Activated T-cell treated with anti-CD3 and anti-CD28 coated beads for 4 hours (primary cell): ENCODE measurements around the gene FURIN.
"Not testable (repeated sequence)": the region's sequence is repeated elsewhere in the genome, so short reads cannot be mapped to it uniquely, and the experiment has no call there.

Experiments used
- DNase-seq: peaks from one replicate; pipeline ENCODE4 v3.0.0-alpha.2; 2020

The FURIN gene

DNA sequence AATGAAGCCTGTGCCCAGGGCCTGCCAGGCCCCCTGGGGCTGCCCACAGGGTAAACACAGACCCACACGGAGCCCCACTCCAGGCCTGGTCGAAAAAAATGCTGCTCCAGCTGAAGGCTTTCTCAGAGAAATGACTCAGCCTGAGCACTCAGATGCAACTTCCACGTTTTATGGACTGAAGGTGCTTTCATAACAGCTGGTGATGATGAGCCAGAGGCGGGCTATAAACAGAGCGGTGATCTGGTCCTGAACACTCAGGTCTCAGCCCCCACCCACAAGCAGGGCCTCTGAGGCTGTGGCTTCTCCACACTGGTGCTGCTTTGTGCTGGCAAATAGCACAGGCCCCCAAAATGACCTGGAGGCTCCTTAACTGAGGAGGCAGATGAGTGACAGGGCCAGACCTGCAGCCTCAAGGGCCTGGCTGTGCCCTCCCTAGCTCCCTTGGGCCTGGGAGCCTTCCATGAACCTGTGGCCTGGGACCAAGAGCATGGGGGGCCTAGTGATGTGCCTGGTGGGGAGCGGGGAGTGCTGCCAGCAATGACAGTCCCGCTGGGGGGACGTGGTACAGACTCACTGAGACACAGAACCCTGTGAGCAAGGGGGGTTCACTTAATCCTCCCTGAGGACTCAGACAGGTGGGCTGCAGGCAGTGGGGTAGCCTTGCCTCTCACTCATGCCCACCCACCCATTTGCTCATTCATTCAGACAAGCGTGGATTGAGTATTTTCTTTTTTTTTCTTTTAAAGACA lies 23.0 kb upstream of the FURIN start:
- DNase-seq: no peak

DNA sequence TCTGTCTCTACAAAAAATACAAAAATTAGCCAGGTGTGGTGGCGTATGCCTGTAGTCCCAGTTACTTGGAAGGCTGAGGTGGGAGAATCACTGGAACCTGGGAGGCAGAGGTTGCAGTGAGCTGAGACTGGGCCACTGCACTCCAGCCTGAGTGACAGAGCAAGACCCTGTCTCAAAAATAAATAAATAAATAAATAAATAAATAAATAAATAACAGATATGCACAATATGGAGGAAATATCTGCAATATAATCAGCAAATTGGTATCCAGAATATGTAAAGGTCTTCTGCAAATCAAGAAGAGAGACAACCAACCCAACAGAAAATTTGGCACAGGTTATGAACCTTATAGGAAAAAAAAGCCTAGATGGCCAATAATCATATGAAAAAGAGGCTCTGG lies 19.0 kb upstream of the FURIN start:
- DNase-seq: not testable (repeated sequence)

DNA sequence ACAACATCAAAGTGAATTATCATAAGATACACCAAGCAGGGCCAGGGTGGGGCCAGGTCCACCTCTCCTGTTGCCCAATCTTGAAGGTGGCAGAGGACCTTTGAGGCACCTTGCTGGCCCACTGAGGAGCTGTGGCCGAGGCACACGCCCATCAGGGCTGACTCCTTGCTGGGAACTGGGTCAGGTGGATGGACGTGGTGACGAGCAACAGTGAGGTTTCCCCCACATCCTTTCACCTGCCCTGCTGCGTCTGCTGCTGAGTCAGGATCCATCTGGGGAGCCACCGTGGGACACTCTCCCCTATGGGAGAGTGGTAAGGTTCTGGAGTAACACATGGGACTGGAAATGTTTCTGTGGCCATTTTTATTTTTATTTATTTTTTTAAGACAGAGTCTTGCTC lies 17.3 kb upstream of the FURIN start:
- no peak for DNase-seq

DNA sequence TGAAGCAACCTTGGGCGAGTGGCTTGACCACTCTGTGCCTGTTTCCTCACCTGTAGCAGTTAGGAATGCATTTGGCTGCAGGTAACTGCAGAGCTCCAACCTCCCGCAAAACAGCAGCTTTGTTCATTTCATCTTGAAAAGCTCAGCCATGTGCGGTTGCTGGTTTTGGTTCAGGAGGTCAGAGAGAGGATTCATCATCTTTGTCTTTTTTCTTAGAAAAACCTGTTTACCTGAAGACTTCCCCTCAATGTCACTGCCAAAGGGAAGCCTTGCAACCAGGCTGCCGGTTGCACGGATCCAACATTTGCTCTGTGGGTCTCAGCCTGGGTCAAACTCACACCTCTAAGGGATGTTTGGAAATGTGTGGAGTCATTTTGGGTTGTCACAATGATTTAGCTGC lies 16.4 kb upstream of the FURIN start:
- DNase-seq: no peak

DNA sequence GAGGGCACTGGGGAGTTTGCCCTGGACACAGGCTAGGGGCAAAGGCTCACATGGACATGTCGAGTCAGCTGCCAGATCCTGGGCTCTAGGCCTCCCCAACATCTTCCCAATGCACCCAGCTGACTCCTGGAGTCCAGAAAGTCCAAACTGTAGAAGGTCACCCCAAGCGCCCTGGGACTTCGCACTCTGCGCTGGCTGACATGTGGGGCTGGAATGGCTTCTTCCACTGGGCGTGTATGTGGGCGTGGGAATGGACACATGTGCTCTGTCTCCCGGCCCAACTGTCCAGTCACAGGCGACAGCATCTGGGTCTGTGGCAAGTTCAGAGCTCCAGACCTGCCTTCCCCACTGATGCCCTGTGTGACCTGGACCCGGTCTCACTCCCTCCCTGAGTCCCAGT lies 13.2 kb upstream of the FURIN start:
- DNase-seq: no peak

DNA sequence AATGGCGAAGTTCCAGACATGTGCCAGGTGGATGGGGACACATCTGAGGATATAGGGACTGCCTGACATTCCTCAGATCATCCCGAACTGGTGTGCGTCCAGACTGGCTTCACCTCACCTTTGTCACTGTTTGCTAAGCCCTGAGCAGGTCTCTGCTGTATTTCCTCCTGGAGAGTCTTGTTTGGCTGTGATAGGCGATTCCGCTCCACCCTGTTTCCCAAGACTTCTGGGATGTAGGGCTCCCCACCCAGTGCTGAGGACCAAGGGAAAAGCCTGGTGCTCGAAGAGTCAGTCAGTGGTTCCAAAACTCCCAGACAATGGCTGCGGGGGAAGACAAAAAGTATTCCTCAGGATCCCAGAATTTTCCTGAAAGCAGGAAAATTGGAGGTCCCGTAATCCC lies 11.1 kb upstream of the FURIN start:
- DNase-seq: no peak

DNA sequence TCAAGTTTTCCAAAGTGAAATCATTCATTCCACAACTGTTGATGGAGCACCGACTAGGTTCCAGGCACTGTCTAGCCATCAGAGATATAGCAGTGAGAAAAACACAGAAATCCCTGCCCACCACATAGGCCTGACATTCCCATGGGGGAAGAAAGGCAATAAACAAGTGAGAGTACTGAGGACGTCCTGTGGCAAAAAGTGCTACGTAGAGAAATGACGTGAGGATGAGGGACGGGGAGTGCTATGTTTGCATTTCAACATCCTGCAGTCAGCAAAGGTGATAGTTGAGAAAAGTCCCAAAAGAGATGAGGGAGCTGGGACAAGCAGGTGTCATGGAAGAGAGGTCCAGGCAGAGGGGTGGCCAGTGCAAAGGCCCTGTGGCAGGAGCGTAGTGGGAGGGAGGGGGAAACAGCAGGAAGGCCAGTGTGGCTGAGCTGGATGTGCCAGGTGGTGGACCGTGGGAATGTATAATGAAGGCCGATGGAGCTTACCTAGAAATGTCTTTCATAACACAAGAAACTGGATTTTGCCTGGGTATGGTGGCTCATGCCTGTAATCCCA lies 10.4 kb upstream of the FURIN start:
- no peak for DNase-seq

DNA sequence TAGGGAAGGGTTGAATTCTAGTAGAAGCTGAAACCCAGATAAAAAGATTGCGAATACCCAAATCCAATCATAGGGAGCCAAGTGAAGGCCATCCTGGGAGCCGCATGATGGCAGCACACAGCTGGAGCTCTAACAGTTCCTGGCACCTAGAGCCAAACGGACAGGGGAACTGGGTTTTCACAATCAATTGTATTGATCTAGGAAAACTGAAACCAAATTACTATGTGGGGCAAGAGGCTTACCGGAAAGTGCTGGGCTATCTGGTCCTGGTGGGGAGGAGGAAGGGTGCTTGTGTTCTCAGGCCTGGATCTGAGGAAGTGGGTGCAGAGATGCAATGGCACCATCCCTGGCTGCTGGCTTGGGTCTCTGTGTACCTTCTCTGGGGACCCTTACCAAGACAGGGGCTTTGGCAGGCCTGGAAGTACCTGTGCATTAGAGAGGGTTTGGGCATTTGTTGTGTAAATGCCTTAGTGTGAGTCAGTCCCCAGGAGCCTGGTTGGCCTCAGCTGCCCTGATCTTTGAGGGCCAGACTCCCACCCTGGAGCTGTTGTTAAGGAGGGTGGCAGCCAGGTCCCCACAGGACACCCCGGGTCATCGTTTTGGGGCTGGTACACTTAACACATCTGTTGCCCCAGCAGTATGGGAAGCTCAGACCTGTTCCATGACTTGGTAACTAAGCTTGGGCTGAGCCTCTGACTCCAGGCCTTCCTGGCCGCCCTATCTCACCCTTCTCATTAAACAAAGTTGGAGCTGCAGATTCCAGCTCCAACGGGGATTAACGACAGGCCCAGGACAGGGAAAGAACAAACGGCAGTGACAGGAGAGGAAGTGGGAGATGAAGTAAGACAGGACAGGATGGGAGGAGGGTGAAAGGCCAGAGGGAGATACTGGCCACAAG lies 8.9 kb upstream of the FURIN start:
- no peak for DNase-seq

DNA sequence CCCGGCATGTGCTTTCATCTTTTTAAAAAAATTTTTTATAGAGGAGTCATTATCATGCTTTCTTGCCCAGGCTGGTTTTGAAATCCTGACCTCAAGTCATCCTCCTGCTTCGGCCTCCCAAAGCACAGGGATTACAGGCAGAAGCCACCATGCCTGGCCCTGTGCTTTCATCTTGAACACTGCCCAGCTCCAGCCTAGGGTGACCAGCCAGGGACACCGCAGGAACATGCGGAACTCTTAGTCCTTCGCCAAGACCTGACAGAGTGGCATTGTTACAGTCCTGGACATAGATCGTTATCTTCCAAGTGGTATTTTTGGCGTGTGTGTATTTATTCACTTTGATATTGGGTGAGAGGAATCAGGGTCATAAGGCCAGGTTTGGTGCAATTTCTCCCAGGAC lies 7.9 kb upstream of the FURIN start:
- DNase-seq: no peak

DNA sequence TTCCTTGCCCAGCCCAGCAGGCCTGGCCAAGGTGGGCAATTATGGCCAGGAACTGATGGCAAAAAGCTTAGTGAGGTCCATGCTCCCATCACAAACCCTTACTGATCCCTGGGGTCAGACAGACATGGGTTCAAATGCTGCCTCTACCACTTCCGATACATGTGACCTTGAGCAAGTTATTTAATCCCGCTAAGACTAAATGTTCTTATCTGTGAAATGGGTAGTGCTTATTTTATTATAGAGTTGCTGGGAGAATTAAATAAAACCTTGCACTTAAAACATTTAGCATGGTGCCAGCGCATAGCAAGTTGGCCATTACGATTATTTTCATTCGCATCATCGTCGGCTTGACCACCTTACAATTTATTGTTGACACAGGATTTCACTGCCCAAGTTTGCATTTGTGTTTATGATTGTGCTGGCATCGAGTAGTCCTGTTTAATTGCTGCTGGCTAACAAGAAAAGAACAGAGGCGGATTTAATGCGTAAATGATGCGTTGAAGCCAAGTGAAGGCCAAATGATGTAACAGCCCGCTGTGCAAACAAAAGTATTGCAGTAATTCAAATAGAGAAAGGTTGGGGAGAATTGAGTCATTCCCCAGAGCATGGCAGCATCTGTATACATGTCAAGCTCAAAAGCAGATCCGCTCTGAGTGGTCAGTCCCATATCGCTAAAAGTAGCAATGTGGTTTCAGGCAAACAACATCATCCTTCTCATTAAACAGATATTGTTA lies 7.3 kb upstream of the FURIN start:
- DNase-seq: no peak

DNA sequence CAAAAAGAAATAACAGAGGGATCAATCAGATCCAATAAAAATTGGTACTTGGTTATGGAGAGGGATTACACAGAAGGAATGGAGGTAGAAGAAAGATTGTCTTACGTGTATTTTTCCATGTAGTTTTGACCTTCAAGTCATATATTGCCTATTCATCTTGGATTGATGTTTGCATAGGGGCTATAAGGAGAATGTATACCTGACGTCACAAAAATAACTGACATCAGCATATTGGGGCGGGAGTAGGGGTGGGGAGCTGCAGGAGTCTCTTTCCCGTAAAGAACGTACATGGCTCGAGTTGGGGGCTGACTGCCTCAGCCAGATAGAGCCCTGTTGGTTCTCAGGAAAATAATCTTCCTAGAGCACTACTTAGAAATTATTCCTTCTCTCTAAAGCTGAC lies 5.9 kb upstream of the FURIN start:
- DNase-seq: no peak

DNA sequence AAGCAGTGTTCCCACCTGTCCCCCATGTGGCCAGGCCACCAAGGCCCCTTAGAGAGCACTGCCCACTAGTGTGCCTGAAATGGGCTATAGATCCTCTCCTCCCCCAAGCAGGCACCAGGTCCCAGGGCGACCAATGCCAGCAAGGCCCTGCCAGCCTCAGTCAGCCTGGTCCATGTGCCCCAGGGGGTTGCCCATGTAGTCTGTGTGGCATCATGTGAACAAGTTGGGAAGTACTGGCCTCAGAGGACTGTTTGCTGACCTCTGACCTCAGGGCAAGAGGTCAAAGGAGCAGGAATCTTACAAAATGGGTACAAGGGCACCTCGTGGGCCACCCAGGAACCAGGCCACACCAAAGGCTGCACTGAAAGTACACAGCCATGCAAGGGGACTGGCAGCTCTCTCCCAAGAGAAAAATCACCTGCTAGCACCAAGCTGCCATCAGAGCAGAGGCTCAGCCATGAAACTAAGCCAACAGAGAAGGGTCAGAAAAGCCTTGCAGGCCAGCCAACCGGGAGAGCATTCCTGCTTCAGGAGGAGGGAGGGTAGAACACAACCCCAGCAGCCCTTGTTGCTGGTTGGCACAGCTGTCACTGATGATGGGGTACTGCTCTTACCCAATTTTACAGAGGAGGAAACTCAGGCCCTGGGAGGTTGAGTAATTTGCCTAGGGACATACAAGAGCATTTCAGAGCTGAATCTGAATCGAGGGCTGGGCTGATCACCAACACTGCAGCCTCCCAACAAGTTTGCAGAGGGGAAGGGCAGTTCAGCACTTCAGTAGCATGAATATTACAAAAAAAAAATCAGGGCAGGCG lies 5.2 kb upstream of the FURIN start:
- DNase-seq: no peak

DNA sequence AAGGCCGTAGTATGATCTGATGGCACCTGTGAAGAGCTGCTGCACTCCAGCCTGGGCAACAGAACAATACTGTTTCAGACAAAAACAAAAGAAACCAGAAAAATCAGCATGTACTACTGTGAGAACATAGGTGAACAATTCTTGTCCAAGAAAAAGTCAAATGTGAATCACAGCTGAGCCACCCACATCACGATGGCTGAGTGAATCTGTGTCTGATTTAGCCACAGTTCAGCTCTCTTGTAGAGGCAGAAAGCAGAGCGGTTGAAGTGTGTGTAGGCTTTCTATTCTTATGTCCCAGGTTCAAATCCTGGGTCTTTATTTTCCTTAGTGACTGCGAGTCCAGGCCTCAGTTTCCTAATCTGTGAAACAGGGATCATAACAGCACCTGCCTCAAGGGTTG lies 4.4 kb upstream of the FURIN start:
- no peak for DNase-seq

DNA sequence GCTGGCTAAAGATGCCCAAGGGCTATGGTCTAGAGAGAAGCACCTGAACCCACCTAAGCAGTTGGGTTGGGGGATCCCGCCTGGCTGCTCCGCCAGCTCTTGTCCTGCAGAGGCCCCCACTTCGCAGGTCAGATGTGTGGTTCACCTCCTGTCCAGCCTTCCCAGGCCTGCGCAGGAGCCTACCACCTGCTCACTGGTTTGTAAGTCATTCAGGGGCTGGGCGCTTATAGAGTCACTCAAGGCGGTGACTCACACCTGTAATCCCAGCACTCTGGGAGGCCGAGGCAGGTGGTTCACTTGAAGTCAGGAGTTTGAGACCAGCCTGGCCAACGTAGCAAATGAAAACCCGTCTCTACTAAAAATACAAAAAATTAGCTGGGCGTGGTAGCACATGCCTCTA lies 3.9 kb upstream of the FURIN start:
- no peak for DNase-seq

DNA sequence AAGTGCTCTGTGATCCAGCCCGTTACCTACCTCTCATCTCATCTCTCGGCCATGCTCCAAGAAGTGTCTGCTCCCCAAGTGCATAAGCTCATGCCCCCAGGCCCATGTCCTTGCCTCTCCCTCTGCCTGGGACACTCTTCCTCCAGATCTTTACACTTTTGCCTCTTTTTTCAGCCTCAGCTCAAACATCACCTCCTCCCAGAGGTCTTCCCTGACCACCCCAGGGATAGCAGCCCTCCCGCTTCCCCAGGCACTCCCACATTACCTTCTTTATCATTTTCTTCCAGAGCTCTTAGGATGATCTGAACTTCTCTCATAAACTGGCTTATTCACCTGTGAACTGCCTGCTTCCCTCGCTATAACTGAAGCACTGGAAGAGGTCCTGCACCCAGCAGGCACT lies 2.7 kb upstream of the FURIN start:
- DNase-seq: no peak

DNA sequence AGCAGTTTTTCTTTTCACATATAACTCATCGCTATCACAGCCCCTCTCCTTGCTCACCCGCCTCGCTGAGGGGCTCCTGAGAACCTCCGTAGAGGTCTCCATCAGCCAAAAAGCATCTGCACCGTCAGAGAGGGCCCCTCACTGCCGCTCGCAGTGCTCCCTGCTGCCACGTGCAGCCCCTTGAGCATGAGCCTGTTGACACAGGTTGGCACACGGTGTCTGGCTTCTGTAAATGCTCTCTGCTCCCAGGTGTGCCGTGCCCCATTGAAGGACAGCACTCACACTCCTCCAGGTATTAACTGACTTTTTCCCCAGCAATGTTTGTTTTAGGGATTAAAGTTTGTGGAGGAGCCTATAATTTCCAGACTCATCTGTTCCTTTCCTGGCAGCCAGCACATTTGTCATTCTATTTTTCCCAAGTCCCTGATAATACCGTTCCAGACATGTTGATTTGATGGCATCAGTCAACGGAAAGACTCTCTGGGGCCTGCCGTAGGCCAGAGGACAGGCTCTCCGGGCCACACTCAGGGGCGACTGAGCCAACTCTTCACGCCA lies 2.1 kb upstream of the FURIN start:
- no peak for DNase-seq

DNA sequence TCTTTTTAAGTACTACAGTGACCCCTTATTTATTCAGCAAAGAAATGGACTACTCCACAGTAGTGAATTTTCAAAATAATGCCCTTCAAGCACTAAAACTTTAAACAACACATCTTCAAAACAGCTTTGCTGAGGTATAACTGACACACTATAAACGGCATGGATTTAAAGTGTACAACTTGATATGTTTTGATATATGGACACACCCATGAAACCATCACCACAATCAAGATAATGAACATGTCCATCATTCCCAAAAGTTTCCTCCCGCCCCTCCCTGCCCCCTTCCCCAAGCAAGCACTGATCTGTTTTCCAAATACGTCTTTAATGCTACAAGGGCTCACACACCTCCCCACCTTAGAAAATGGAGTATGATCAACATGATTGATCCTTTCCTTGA lies 1.6 kb upstream of the FURIN start:
- DNase-seq: no peak

DNA sequence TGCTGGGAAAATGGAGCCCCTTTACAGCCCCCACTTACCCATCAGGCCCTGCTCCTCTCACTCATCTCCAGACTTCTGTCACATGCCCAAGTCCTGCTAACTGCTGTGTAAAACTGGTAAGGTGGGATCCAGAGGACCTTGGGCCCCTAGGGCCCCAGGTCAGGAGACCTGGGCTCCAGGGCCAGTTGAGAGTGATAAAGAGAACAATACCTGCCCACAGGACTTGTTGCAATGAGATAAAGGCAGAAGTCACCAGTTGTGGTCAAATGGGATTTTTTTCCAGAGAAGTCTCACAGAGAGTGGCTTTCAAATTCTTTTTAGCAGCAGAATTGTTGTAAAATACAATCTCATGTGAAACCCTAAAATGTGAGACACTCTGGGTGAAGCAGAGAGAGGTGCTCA lies 753 bp downstream of the FURIN start:
- DNase-seq: no peak

DNA sequence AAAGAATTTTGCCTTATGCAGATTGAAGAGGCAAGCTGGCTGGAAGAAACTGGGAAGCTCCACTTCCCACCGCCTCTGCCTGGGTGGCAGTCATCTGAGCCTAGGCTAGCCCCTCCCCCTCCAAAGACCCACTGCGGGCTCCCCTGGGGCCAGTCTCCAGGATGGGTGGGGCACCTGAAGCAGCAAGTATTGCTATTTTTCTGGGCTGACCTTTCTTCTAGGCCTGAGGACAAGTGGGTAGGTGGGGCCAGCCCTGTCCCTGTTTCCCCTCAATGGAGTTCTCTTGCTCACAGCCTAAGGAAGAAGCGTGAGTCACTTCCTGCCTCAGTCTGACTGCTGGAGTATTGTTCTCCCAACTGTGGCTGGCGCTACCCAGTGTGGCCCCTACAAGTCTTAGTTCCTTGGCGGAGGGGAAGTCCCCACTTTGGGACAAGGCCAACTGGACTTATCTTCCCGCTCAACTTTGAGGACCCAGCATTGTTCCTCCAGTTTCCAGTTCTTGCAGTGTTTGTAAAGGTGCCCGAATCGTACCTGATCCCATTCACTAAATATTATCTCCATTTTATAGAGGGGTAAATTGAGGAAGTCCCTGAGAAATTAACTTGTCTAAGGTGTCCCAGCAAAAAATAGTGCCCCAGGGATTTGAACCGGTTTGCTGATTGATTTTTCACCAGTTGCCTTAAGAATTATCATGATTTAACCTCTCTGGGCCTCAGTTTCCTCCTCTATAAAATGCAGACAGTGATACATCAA lies 1.4 kb downstream of the FURIN start:
- DNase-seq: no peak

DNA sequence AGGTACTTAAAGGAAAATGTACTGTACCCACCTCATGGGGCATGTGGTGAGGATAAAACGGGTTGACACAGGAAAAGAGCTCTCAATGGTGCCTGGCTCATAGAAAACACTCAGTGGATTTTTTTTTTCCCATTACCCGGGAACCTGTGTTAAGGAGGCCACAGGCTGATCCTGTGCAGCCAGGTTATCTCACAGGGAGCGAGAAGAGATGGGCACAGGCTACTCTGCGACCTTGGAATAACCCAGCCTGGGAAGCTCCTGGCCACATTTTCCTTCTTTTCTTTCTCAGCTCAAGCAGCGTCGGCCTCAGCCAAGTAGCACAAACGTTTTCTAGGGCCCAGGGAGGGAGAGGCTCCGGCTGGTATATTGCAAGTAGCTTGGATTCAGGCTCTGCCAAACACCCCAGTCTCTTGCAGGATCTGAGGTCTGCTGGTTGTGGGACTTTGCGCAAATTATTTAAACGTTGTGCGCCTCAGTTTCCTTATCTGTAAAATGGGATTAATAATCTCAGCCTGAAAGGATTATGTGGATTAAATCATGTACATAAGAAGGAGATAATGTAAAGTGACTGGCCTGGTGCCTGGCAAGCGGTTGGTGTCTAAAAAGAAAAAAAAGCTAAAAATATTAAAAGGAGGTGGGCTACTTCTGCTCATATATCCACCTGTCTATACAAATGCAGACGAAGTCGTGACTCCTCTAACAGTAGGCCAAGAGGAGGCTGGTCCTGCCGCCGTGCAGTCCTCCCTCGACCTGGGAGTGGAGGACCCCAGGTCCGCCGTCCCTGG lies 2.2 kb downstream of the FURIN start:
- DNase-seq: no peak
